Kidney (tissue), 14 donors: ENCODE results near the gene SFT2D1. TPM values are rescaled to one million over a fixed set of nuclear protein-coding genes. Genes with fewer than 3 reads are reported as not detected.
A peak's percentile ranks its signal among the peaks of the same experiment; 100 is the strongest.

ENCODE experiments used
- DNase-seq, 5 donors: peaks; one replicate each; pipeline ENCODE4 v3.0.0-alpha.2; 2013 to 2020
- FAIRE-seq: peaks from 2 replicates; lab custom pipeline; 2012; peaks lifted over from hg19 to GRCh38; lab: Jason Lieb, UNC
- H3K27ac ChIP-seq, 2 donors: one replicate each; pipeline ENCODE4 v1.7.0; 2013; ENCODE audit warnings: low read depth in 2 of 2, low read length in 2 of 2, inconsistent platforms in 1 of 2
- H3K27me3 ChIP-seq: one replicate; pipeline ENCODE4 v1.7.1; 2013; ENCODE audit warnings: low read length, inconsistent platforms; ENCODE audit not compliant: control insufficient read depth, insufficient read depth
- H3K36me3 ChIP-seq, 3 donors: one replicate each; pipeline versions ENCODE4 v1.7.0 to v1.7.1; 2013; ENCODE audit warnings: low read length in 3 of 3, control low read depth in 1 of 3, inconsistent platforms in 1 of 3; ENCODE audit not compliant: insufficient read depth in 3 of 3, control insufficient read depth in 2 of 3
- H3K4me1 ChIP-seq, 3 donors: one replicate each; pipeline versions ENCODE4 v1.7.0 to v1.7.1; 2013; ENCODE audit warnings: low read length in 3 of 3, inconsistent platforms in 1 of 3, low read depth in 1 of 3; ENCODE audit not compliant: control insufficient read depth in 2 of 3, insufficient read depth in 2 of 3
- H3K4me3 ChIP-seq, 3 donors: one replicate each; pipeline versions ENCODE4 v1.7.0 to v1.8.1; 2013; ENCODE audit warnings: low read length in 3 of 3, control low read depth in 1 of 3, inconsistent platforms in 1 of 3
- H3K9ac ChIP-seq, 3 donors: one replicate each; pipeline versions ENCODE4 v1.7.0 to v1.7.1; 2013; ENCODE audit warnings: low read length in 3 of 3, control low read depth in 1 of 3, inconsistent platforms in 1 of 3
- H3K9me3 ChIP-seq, 3 donors: one replicate each; pipeline versions ENCODE4 v1.7.0 to v1.7.1; 2013; ENCODE audit warnings: low read length in 3 of 3, control low read depth in 1 of 3, inconsistent platforms in 1 of 3; ENCODE audit not compliant: control insufficient read depth in 2 of 3, insufficient read depth in 1 of 3
- CTCF ChIP-seq: IDR thresholded peaks from 3 replicates; pipeline ENCODE4 v1.5.1; 2012; ENCODE audit warnings: mild to moderate bottlenecking, moderate library complexity, borderline replicate concordance; ENCODE audit not compliant: insufficient read depth; ENCODE audit errors: extremely low read depth
- intact Hi-C: fragments of 100-400 bp; cut with DNase I; formaldehyde crosslinking; loops from one replicate; pipeline ENCODE4 v1.11.1; 2022
- polyA plus RNA-seq: library from polyadenylated mRNA; stranded (reverse); fragments of 350-450 nt; fragmentation: Illumina TruSeq; extraction: RNeasy Lipid Tissue Mini Kit (QIAGEN cat#74804); gene quantifications from one replicate; pipeline ENCODE4 v1.2.3, GENCODE V29; 2014; ENCODE audit warnings: low read depth, low replicate concordance; ENCODE audit not compliant: insufficient read depth
- total RNA-seq: library from RNA; stranded (reverse); fragmentation: NEBNext Ultra II Directional; extraction: Animal tissue kit (Norgen Biotek cat#: 25700); gene quantifications from one replicate; pipeline ENCODE4 v1.2.1, GENCODE V29; 2021
- donor health status: control.
- donor health status: control.
- donor health status: control.
- donor health status: control.
- donor health status: control.
- donor health status: DM: yes; HTN: yes; CAD: no.
- donor health status: Normal renal cell carcinoma (clear cell type).

The SFT2D1 gene
- total and polyA plus RNA-seq, 2 donors from 2014 or later = 48.3 to 73.2 TPM

GRCh38 chr6:166353507-166353906, 11.2 kb upstream of the SFT2D1 start:
- H3K9me3 ChIP-seq = no peaks in the 10 kb centered on the region
- H3K9ac ChIP-seq = no peak overlapping the region
- no peaks in the 10 kb centered on the region for H3K27me3 ChIP-seq
- FAIRE-seq = no peak
- intact Hi-C loops = no loop called here
- no peaks in the 10 kb centered on the region for H3K4me1 ChIP-seq
- DNase-seq = no peak
- H3K4me3 ChIP-seq = no peak overlapping the region
- H3K27ac ChIP-seq = no peak overlapping the region
- no peak for TF ChIP-seq CTCF
- H3K36me3 ChIP-seq = no peaks in the 10 kb centered on the region

DNA sequence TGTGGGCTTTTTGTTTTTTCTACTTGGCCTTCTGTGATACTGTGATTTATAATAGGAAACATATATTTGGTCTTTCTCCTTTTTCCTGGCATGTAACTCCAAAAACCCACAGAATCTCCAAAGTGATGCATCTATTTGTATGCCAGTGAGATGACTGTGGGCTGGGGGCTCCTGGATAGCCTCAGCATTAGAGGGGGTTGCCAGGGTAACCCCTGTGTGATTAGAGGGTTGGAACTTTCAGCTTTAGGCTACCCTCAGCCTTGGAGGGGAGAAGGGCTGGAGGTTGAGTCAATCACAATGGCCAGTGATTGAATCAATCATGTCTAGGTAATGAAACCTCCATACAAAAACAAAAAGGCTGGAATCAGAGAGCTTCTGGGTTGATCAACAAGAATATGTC, 10.6 kb upstream of the SFT2D1 start:
- Histone ChIP-seq H3K27ac (no peak overlapping the region), H3K9me3 (no peaks in the 10 kb centered on the region), H3K4me1 (no peaks in the 10 kb centered on the region), H3K36me3 (no peaks in the 10 kb centered on the region), H3K27me3 (no peaks in the 10 kb centered on the region), H3K4me3 (no peak overlapping the region), H3K9ac (no peak overlapping the region)
- intact Hi-C loops = no loop called here
- no peak for FAIRE-seq
- TF ChIP-seq CTCF = no peak
- no peak for DNase-seq

- no peaks in the 10 kb centered on the region for H3K9me3 ChIP-seq
- no peaks in the 10 kb centered on the region for H3K4me1 ChIP-seq
- intact Hi-C loops = no loop called here
- no peak overlapping the region for H3K27ac ChIP-seq
- DNase-seq = peak in 2 of 5 donors; percentile 9 to 19
- no peaks in the 10 kb centered on the region for H3K36me3 ChIP-seq
- no peak overlapping the region for H3K9ac ChIP-seq
- peak overlapping the region in 1 of 3 donors; percentile 13 for H3K4me3 ChIP-seq
- FAIRE-seq = no peak
- no peak for TF ChIP-seq CTCF
- no peaks in the 10 kb centered on the region for H3K27me3 ChIP-seq
These were observed 9.5 kb upstream of the SFT2D1 start for GRCh38 chr6:166351715-166352285.
